PC-3 (cell line): ENCODE results near the gene ACBD6. TPM values are rescaled to one million over a fixed set of nuclear protein-coding genes. Genes with fewer than 3 reads are reported as not detected.
A peak's percentile ranks its signal among the peaks of the same experiment; 100 is the strongest.

Source experiments
- ATAC-seq: fragments of 200-7000 bp; cut with Tn5 transposase; 2 replicates; pipeline ENCODE4 v1.9.1; 2020; ENCODE audit warnings: mild to moderate bottlenecking, moderate library complexity
- BruUV-seq: library from RNA; stranded (reverse); fragments of 400-500 nt; replicated peaks from 2 replicates; lab custom pipeline; 2021; lab: Mats Ljungman, UMichigan
- CTCF ChIA-PET: fragments of 300-600 bp; sonication (Branson Sonifier 250); formaldehyde crosslinking; loops from one replicate; lab custom pipeline; 2022; ENCODE audit warnings: antibody characterized with exemption; lab: Charles Lee
- POLR2A ChIA-PET: fragments of 300-600 bp; sonication (Branson Sonifier 250); formaldehyde crosslinking; loops from one replicate; lab custom pipeline; 2022; ENCODE audit warnings: antibody characterized with exemption; ENCODE audit not compliant: unreplicated experiment; lab: Charles Lee
- DNase-seq: peaks from one replicate; pipeline ENCODE4 v3.0.0-alpha.2; 2015
- H2AFZ ChIP-seq: fragments of 300-600 bp; sonication (generic); 2 replicates; pipeline ENCODE4 v1.6.0; 2016; ENCODE audit warnings: antibody characterized with exemption, low read length
- H3F3A ChIP-seq: fragments of 300-600 bp; sonication (generic); one replicate; pipeline ENCODE4 v1.6.0; 2017; ENCODE audit warnings: antibody characterized with exemption, low read length, control low read depth, mild to moderate bottlenecking; ENCODE audit not compliant: unreplicated experiment
- H3K27ac ChIP-seq: fragments of 300-600 bp; sonication (generic); 2 replicates; pipeline ENCODE4 v1.5.1; 2016; ENCODE audit warnings: mild to moderate bottlenecking, low read length
- H3K27me3 ChIP-seq: fragments of 300-600 bp; sonication (generic); 2 replicates; pipeline ENCODE4 v1.6.1; 2016; ENCODE audit warnings: low read length, mixed read lengths
- H3K36me3 ChIP-seq: fragments of 300-600 bp; sonication (generic); 2 replicates; pipeline ENCODE4 v1.6.1; 2016; ENCODE audit warnings: low read depth, mixed run types, low read length, mixed read lengths
- H3K4me1 ChIP-seq: fragments of 300-600 bp; sonication (generic); 2 replicates; pipeline ENCODE4 v1.5.1; 2016; ENCODE audit warnings: low read length; ENCODE audit not compliant: insufficient read depth
- H3K4me2 ChIP-seq: fragments of 300-600 bp; sonication (generic); 2 replicates; pipeline ENCODE4 v1.6.0; 2016; ENCODE audit warnings: low read length
- H3K4me3 ChIP-seq: fragments of 300-600 bp; sonication (generic); 2 replicates; pipeline ENCODE4 v1.5.1; 2016; ENCODE audit warnings: mild to moderate bottlenecking, low read length, mixed read lengths
- H3K79me2 ChIP-seq: fragments of 300-600 bp; sonication (generic); 2 replicates; pipeline ENCODE4 v1.6.1; 2017; ENCODE audit warnings: low read length, mixed read lengths
- H3K9ac ChIP-seq: fragments of 300-600 bp; sonication (generic); 2 replicates; pipeline ENCODE4 v1.6.0; 2016; ENCODE audit warnings: mild to moderate bottlenecking, low read length
- H3K9me2 ChIP-seq: fragments of 300-600 bp; sonication (generic); replicated peaks from 2 replicates; pipeline ENCODE4 v1.6.1; 2016; ENCODE audit warnings: mixed run types, low read length, mixed read lengths
- H3K9me3 ChIP-seq: fragments of 300-600 bp; sonication (generic); 2 replicates; pipeline ENCODE4 v1.6.1; 2016; ENCODE audit warnings: low read length, mixed read lengths
- H4K20me1 ChIP-seq: fragments of 300-600 bp; sonication (generic); 2 replicates; pipeline ENCODE4 v1.6.1; 2016; ENCODE audit warnings: low read length, mixed read lengths
- CTCF ChIP-seq: fragments of 300-600 bp; sonication (generic); conservative IDR thresholded peaks from 2 replicates; pipeline ENCODE4 v1.5.1; 2017; ENCODE audit warnings: antibody characterized with exemption, low read depth, mild to moderate bottlenecking, low read length
- EZH2 ChIP-seq: fragments of 300-600 bp; sonication (generic); IDR thresholded peaks from one replicate; pipeline ENCODE4 v1.6.1; 2017; ENCODE audit warnings: antibody characterized with exemption, mild to moderate bottlenecking, low read length; ENCODE audit not compliant: unreplicated experiment
- EZH2phosphoT487 ChIP-seq: fragments of 300-600 bp; sonication (generic); IDR thresholded peaks from 2 replicates; pipeline ENCODE4 v1.6.1; 2018; ENCODE audit warnings: mild to moderate bottlenecking, antibody characterized with exemption, low read length, borderline replicate concordance
- intact Hi-C: fragments of 100-400 bp; cut with micrococcal nuclease; formaldehyde crosslinking; loops from 2 replicates; pipeline ENCODE4 v1.9.0; 2023
- total RNA-seq: library from RNA; depleted of rRNA; stranded (reverse); fragments of >200 nt; gene quantifications from 2 replicates; pipeline ENCODE4 v1.2.3, GENCODE V29; 2014

The ACBD6 gene
- total RNA-seq, 1 experiment from 2014 or later, result 43.3 TPM

DNA sequence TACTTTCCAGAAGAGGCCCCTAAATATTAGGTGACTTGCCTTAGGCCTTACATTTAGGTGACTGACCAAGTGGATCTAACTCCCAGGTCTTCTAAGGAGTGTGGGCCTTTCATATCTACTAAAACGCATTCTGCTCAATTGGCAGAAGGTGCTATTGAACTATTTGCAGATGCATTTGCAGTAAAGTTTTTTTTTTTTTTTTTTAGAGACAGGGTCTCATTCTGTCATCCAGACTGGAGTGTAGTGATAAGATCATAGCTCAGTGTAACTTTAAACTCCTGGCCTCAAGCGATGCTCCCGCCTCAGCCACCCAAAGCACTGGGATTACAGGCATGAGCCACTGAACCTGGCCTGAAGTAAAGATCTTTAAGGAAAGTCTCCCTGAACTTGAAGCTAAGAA is 13.0 kb upstream of the ACBD6 start:
- DNase-seq (no peak), ATAC-seq (no peak)
- no TSS peak for BruUV-seq

GRCh38 chr1:180513531-180513930 is 11.2 kb upstream of the ACBD6 start:
- Histone ChIP-seq H3F3A (no peaks in the 10 kb centered on the region), H3K4me1 (peaks cover 9% of the 10 kb centered on the region; the same call in 1 of the 2 replicates), H4K20me1 (no peaks in the 10 kb centered on the region), H3K9me3 (no peaks in the 10 kb centered on the region), H3K4me2 (no peak overlapping the region), H3K36me3 (no peaks in the 10 kb centered on the region), H3K9ac (no peak overlapping the region), H3K27ac (no peak overlapping the region), H3K4me3 (no peak overlapping the region), H3K79me2 (no peaks in the 10 kb centered on the region), H3K9me2 (no peaks in the 10 kb centered on the region), H3K27me3 (no peaks in the 10 kb centered on the region), H2AFZ (no peak overlapping the region)
- ATAC-seq, result no peak
- intact Hi-C loops, result loop anchor here (5.0 to 10.0 kb wide), 2 partner anchors 579 to 651 kb away; no protein-coding TSS in a partner anchor
- BruUV-seq, result no TSS peak
- CTCF ChIA-PET, result no interaction called here
- TF ChIP-seq EZH2phosphoT487, result no peak
- no peak for TF ChIP-seq CTCF
- no peak for TF ChIP-seq EZH2
- POLR2A ChIA-PET, result no interaction called here
- no peak for DNase-seq

More for the DNA sequence above, 13.0 kb upstream of the ACBD6 start:
- no peaks in the 10 kb centered on the region for H3K36me3 ChIP-seq
- no peak overlapping the region for H3K4me2 ChIP-seq
- H3K4me1 ChIP-seq, result peaks cover 5% of the 10 kb centered on the region; the same call in 1 of the 2 replicates
- H3K27me3 ChIP-seq, result no peaks in the 10 kb centered on the region
- H2AFZ ChIP-seq, result peak overlapping the region; percentile 57
- H3K4me3 ChIP-seq, result no peak overlapping the region
- no peaks in the 10 kb centered on the region for H3K79me2 ChIP-seq
- POLR2A ChIA-PET, result no interaction called here
- intact Hi-C loops, result loop anchor here (1.0 to 10.0 kb wide), 4 partner anchors 262 to 649 kb away; no protein-coding TSS in a partner anchor
- H3K9me3 ChIP-seq, result no peaks in the 10 kb centered on the region
- H4K20me1 ChIP-seq, result no peaks in the 10 kb centered on the region
- H3K9me2 ChIP-seq, result no peaks in the 10 kb centered on the region
- CTCF ChIA-PET, result interaction anchor here (1.0 to 1.3 kb wide), 2 partner anchors 347 to 366 kb away, joined by 4 to 6 read pairs; no protein-coding TSS in a partner anchor
- no peak overlapping the region for H3K27ac ChIP-seq
- no peak overlapping the region for H3K9ac ChIP-seq
- TF ChIP-seq EZH2 (no peak), EZH2phosphoT487 (no peak), CTCF (no peak)
- no peaks in the 10 kb centered on the region for H3F3A ChIP-seq

DNA sequence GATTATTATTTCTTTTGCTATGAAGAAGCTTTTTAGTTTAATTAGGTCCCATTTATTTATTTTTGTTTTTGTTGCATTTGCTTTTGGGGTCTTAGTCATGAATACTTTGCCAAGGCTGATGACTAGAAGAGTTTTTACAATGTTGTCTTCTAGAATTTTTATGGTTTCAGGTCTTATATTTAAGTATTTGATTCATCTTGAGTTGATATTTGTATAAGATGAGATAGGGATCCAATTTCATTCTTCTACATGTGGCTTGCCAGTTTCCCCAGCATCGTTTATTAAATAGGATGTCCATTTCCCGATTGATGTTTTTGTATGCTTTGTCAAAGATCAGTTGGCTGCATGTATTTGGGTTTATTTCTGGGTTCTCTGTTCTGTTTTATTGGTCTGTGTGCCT is 8.5 kb upstream of the ACBD6 start:
- Histone ChIP-seq H3K9me2 (no peaks in the 10 kb centered on the region), H3K4me2 (peak overlapping the region; percentile 39; the same call in 1 of the 2 replicates), H3K27ac (peak overlapping the region; percentile 61; the same call in 1 of the 2 replicates), H3K27me3 (no peaks in the 10 kb centered on the region), H4K20me1 (no peaks in the 10 kb centered on the region), H3K9me3 (no peaks in the 10 kb centered on the region), H3K79me2 (no peaks in the 10 kb centered on the region), H3K9ac (no peak overlapping the region), H3K4me3 (no peak overlapping the region), H3K36me3 (no peaks in the 10 kb centered on the region), H3K4me1 (peaks cover 19% of the 10 kb centered on the region), H3F3A (no peaks in the 10 kb centered on the region), H2AFZ (no peak overlapping the region)
- CTCF ChIA-PET, result no interaction called here
- no TSS peak for BruUV-seq
- POLR2A ChIA-PET, result no interaction called here
- peak; percentile 71 for ATAC-seq
- intact Hi-C loops, result loop anchor here (5.0 to 10.0 kb wide), 2 partner anchors 581 to 654 kb away; no protein-coding TSS in a partner anchor
- TF ChIP-seq EZH2 (no peak), EZH2phosphoT487 (no peak), CTCF (no peak)
- peak; percentile 69 for DNase-seq
